Type B pancreatic cell (in vitro differentiated cells): ENCODE measurements around the gene TAF6. TPM values are rescaled to one million over a fixed set of nuclear protein-coding genes. Genes with fewer than 3 reads are reported as not detected.

Experiments used
- DNase-seq: peaks from one replicate; pipeline ENCODE4 v3.0.0; 2021; ENCODE audit warnings: mixed read lengths; ENCODE audit not compliant: unreplicated experiment; ENCODE audit errors: extremely low spot score
- H3K27ac Mint-ChIP-seq: 2 replicates; pipeline ENCODE4 v1.8.0; 2021; ENCODE audit warnings: mild to moderate bottlenecking, mixed read lengths
- H3K27me3 Mint-ChIP-seq: 2 replicates; pipeline ENCODE4 v1.8.0; 2021; ENCODE audit warnings: mixed read lengths
- H3K36me3 Mint-ChIP-seq: 2 replicates; pipeline ENCODE4 v1.8.0; 2021; ENCODE audit warnings: mixed read lengths
- H3K4me1 Mint-ChIP-seq: one replicate; pipeline ENCODE4 v1.8.0; 2021; ENCODE audit warnings: mixed read lengths; ENCODE audit not compliant: unreplicated experiment
- H3K4me3 Mint-ChIP-seq: 2 replicates; pipeline ENCODE4 v1.8.0; 2021; ENCODE audit warnings: mild to moderate bottlenecking, mixed read lengths
- H3K9me3 Mint-ChIP-seq: 2 replicates; pipeline ENCODE4 v1.8.0; 2021; ENCODE audit warnings: mixed read lengths
- CTCF ChIP-seq: fragments of 200-600 bp; sonication (generic); conservative IDR thresholded peaks from 2 replicates; pipeline ENCODE4 v1.5.0; 2021; ENCODE audit warnings: antibody characterized with exemption, mild to moderate bottlenecking
- total RNA-seq: library from RNA; stranded (reverse); gene quantifications from 2 replicates; pipeline ENCODE4 v1.2.1, GENCODE V29; 2021; ENCODE audit warnings: low replicate concordance

Gene TAF6
- total RNA-seq, 1 donor from 2014 or later: 77.7 TPM

GRCh38 chr7:100109521-100110163, 9.5 kb downstream of the TAF6 start:
- peaks cover 7% of the 10 kb centered on the region for H3K36me3 Mint-ChIP-seq
- no peak overlapping the region for H3K4me3 Mint-ChIP-seq
- no peaks in the 10 kb centered on the region for H3K27me3 Mint-ChIP-seq
- H3K4me1 Mint-ChIP-seq: no peaks in the 10 kb centered on the region
- peak; percentile 26 for TF ChIP-seq CTCF
- no peaks in the 10 kb centered on the region for H3K9me3 Mint-ChIP-seq
- no peak for DNase-seq
- no peak overlapping the region for H3K27ac Mint-ChIP-seq

- H3K4me1 Mint-ChIP-seq: peaks cover 4% of the 10 kb centered on the region
- no peak overlapping the region for H3K27ac Mint-ChIP-seq
- peaks cover 7% of the 10 kb centered on the region for H3K36me3 Mint-ChIP-seq
- H3K4me3 Mint-ChIP-seq: no peak overlapping the region
- DNase-seq: no peak
- TF ChIP-seq CTCF: no peak
- H3K27me3 Mint-ChIP-seq: no peaks in the 10 kb centered on the region
- H3K9me3 Mint-ChIP-seq: no peaks in the 10 kb centered on the region
Measured at GRCh38 chr7:100107890-100108289, 11.3 kb downstream of the TAF6 start.

GRCh38 chr7:100107125-100107737, 11.9 kb downstream of the TAF6 start:
- H3K36me3 Mint-ChIP-seq: peaks cover 7% of the 10 kb centered on the region
- no peak overlapping the region for H3K4me3 Mint-ChIP-seq
- no peaks in the 10 kb centered on the region for H3K27me3 Mint-ChIP-seq
- H3K4me1 Mint-ChIP-seq: peaks cover 8% of the 10 kb centered on the region
- DNase-seq: no peak
- H3K27ac Mint-ChIP-seq: no peak overlapping the region
- no peaks in the 10 kb centered on the region for H3K9me3 Mint-ChIP-seq
- TF ChIP-seq CTCF: no peak

- H3K36me3 Mint-ChIP-seq: peaks cover 7% of the 10 kb centered on the region
- no peak overlapping the region for H3K27ac Mint-ChIP-seq
- no peak for TF ChIP-seq CTCF
- H3K9me3 Mint-ChIP-seq: no peaks in the 10 kb centered on the region
- DNase-seq: no peak
- peaks cover 8% of the 10 kb centered on the region for H3K4me1 Mint-ChIP-seq
- H3K4me3 Mint-ChIP-seq: no peak overlapping the region
- H3K27me3 Mint-ChIP-seq: no peaks in the 10 kb centered on the region
Measured at GRCh38 chr7:100106633-100107032, 12.5 kb downstream of the TAF6 start.

- no peaks in the 10 kb centered on the region for H3K27me3 Mint-ChIP-seq
- no peak overlapping the region for H3K4me3 Mint-ChIP-seq
- no peak for DNase-seq
- no peak overlapping the region for H3K27ac Mint-ChIP-seq
- peaks cover 8% of the 10 kb centered on the region for H3K4me1 Mint-ChIP-seq
- peaks cover 4% of the 10 kb centered on the region for H3K36me3 Mint-ChIP-seq
- no peak for TF ChIP-seq CTCF
- H3K9me3 Mint-ChIP-seq: no peaks in the 10 kb centered on the region
Measured at GRCh38 chr7:100105534-100105933, 13.6 kb downstream of the TAF6 start.
